Measurements from ENCODE around the gene CACNA1S. TPM values are rescaled to one million over a fixed set of nuclear protein-coding genes. Genes with fewer than 3 reads are reported as not detected.

The CACNA1S gene
- total and polyA plus RNA-seq, 2 experiments from 2014 or later: not detected

- Histone ChIP-seq H4K20me1 (ENCODE audit: insufficient read depth, poor library complexity, severe bottlenecking) (no peaks in the 10 kb centered on the region), H3K4me3 (no peak overlapping the region), H3K27ac (no peak overlapping the region), H3K9me3 (ENCODE audit: low read depth) (no peaks in the 10 kb centered on the region), H3K27me3 (no peaks in the 10 kb centered on the region), H3K4me1 (ENCODE audit: insufficient read depth) (no peaks in the 10 kb centered on the region), H3K9me2 (replicated peaks; ENCODE audit: insufficient read depth) (no peaks in the 10 kb centered on the region), H2AFZ (no peak overlapping the region), H3K79me2 (no peaks in the 10 kb centered on the region), H3K4me2 (no peak overlapping the region), H3K36me3 (replicated peaks; ENCODE audit: insufficient read depth, low read depth) (no peaks in the 10 kb centered on the region)
- no peak for TF ChIP-seq EZH2 (IDR thresholded peaks at IDR 0.05; ENCODE audit: borderline replicate concordance)
- no peak for TF ChIP-seq EZH2phosphoT487 (IDR thresholded peaks at IDR 0.05; ENCODE audit: low read depth, severe bottlenecking, unreplicated experiment)
- TF ChIP-seq, protein P1, sequence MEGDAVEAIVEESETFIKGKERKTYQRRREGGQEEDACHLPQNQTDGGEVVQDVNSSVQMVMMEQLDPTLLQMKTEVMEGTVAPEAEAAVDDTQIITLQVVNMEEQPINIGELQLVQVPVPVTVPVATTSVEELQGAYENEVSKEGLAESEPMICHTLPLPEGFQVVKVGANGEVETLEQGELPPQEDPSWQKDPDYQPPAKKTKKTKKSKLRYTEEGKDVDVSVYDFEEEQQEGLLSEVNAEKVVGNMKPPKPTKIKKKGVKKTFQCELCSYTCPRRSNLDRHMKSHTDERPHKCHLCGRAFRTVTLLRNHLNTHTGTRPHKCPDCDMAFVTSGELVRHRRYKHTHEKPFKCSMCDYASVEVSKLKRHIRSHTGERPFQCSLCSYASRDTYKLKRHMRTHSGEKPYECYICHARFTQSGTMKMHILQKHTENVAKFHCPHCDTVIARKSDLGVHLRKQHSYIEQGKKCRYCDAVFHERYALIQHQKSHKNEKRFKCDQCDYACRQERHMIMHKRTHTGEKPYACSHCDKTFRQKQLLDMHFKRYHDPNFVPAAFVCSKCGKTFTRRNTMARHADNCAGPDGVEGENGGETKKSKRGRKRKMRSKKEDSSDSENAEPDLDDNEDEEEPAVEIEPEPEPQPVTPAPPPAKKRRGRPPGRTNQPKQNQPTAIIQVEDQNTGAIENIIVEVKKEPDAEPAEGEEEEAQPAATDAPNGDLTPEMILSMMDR (IDR thresholded peaks at IDR 0.05; ENCODE audit: poor library complexity): no peak
- WGBS (ENCODE audit: low lambda C conversion rate, missing lambda C conversion rate): 63% methylated on average over 1 of the region's 1 CpG
- no peak for DNase-seq (ENCODE audit: low spot score)
These were observed 2.6 kb downstream of the CACNA1S start for GRCh38 chr1:201109651-201110050.

GRCh38 chr1:201108614-201109013, 3.6 kb downstream of the CACNA1S start:
- Histone ChIP-seq H3K36me3 (replicated peaks; ENCODE audit: insufficient read depth, low read depth) (no peaks in the 10 kb centered on the region), H3K9me3 (ENCODE audit: low read depth) (no peaks in the 10 kb centered on the region), H3K9me2 (replicated peaks; ENCODE audit: insufficient read depth) (no peaks in the 10 kb centered on the region), H3K4me1 (ENCODE audit: insufficient read depth) (no peaks in the 10 kb centered on the region), H3K4me2 (no peak overlapping the region), H2AFZ (no peak overlapping the region), H3K27me3 (no peaks in the 10 kb centered on the region), H3K79me2 (no peaks in the 10 kb centered on the region), H3K4me3 (no peak overlapping the region), H4K20me1 (ENCODE audit: insufficient read depth, poor library complexity, severe bottlenecking) (no peaks in the 10 kb centered on the region), H3K27ac (no peak overlapping the region)
- TF ChIP-seq EZH2phosphoT487 (IDR thresholded peaks at IDR 0.05; ENCODE audit: low read depth, severe bottlenecking, unreplicated experiment) (no peak), EZH2 (IDR thresholded peaks at IDR 0.05; ENCODE audit: borderline replicate concordance) (no peak)
- TF ChIP-seq, protein P1 (IDR thresholded peaks at IDR 0.05; ENCODE audit: poor library complexity): no peak
- no peak for DNase-seq (ENCODE audit: low spot score)
- 55% methylated on average over 1 of the region's 1 CpG for WGBS (ENCODE audit: low lambda C conversion rate, missing lambda C conversion rate)

GRCh38 chr1:201105688-201106087, 6.5 kb downstream of the CACNA1S start:
- Histone ChIP-seq H3K9me3 (ENCODE audit: low read depth) (no peaks in the 10 kb centered on the region), H3K4me2 (no peak overlapping the region), H2AFZ (no peak overlapping the region), H3K79me2 (no peaks in the 10 kb centered on the region), H3K27me3 (no peaks in the 10 kb centered on the region), H3K36me3 (replicated peaks; ENCODE audit: insufficient read depth, low read depth) (no peaks in the 10 kb centered on the region), H3K4me1 (ENCODE audit: insufficient read depth) (no peaks in the 10 kb centered on the region), H3K27ac (no peak overlapping the region), H4K20me1 (ENCODE audit: insufficient read depth, poor library complexity, severe bottlenecking) (no peaks in the 10 kb centered on the region), H3K4me3 (no peak overlapping the region), H3K9me2 (replicated peaks; ENCODE audit: insufficient read depth) (no peaks in the 10 kb centered on the region)
- TF ChIP-seq EZH2phosphoT487 (IDR thresholded peaks at IDR 0.05; ENCODE audit: low read depth, severe bottlenecking, unreplicated experiment) (no peak), EZH2 (IDR thresholded peaks at IDR 0.05; ENCODE audit: borderline replicate concordance) (no peak)
- TF ChIP-seq, protein P1 (IDR thresholded peaks at IDR 0.05; ENCODE audit: poor library complexity): no peak
- DNase-seq (ENCODE audit: low spot score): no peak
- 95% methylated on average over 5 of the region's 5 CpGs for WGBS (ENCODE audit: low lambda C conversion rate, missing lambda C conversion rate)

DNA sequence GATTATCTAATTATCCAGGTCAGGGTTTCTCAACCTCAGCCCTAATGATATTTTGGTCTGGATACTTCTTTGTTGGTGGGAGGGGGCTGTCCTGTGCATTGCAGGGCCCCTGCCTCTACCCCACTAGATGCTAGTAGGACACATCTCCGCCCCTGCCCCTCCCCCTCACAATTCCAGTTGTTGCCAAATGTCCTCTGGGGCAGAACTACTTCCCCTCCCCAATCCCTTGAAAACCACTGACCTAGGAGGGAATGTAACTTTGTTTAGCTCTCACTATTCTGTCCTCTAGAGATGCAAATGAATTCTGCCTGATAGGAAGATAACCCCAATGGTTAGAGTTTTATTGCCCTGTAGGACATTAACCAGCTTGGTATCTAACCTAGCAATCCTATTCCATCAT, 8.1 kb downstream of the CACNA1S start:
- Histone ChIP-seq H3K4me3 (no peak overlapping the region), H3K4me2 (no peak overlapping the region), H3K9me2 (replicated peaks; ENCODE audit: insufficient read depth) (no peaks in the 10 kb centered on the region), H3K9me3 (ENCODE audit: low read depth) (no peaks in the 10 kb centered on the region), H3K27ac (no peak overlapping the region), H3K27me3 (no peaks in the 10 kb centered on the region), H4K20me1 (ENCODE audit: insufficient read depth, poor library complexity, severe bottlenecking) (no peaks in the 10 kb centered on the region), H3K4me1 (ENCODE audit: insufficient read depth) (no peaks in the 10 kb centered on the region), H2AFZ (no peak overlapping the region), H3K79me2 (no peaks in the 10 kb centered on the region), H3K36me3 (replicated peaks; ENCODE audit: insufficient read depth, low read depth) (no peaks in the 10 kb centered on the region)
- TF ChIP-seq EZH2phosphoT487 (IDR thresholded peaks at IDR 0.05; ENCODE audit: low read depth, severe bottlenecking, unreplicated experiment): no peak
- TF ChIP-seq EZH2 (IDR thresholded peaks at IDR 0.05; ENCODE audit: borderline replicate concordance): no peak
- TF ChIP-seq, protein P1 (IDR thresholded peaks at IDR 0.05; ENCODE audit: poor library complexity): no peak
- 53% methylated on average over 1 of the region's 1 CpG for WGBS (ENCODE audit: low lambda C conversion rate, missing lambda C conversion rate)
- DNase-seq (ENCODE audit: low spot score): peak; percentile 27

All from hepatocyte (in vitro differentiated cells).